NB4 (cell line): Measurements from ENCODE around the gene VEGFA.

Source experiments
- POLR2A ChIP-seq: IDR thresholded peaks from 2 replicates; pipeline ENCODE4 v1.6.1; 2011; ENCODE audit warnings: mild to moderate bottlenecking; ENCODE audit not compliant: insufficient read length; ENCODE audit errors: extremely low read depth
- TF ChIP-seq, protein P1 (sequence below): IDR thresholded peaks from one replicate; pipeline ENCODE4 v1.5.1; 2012; ENCODE audit warnings: low read depth, low read length

GRCh38 chr6:43759136-43759906 lies 10.7 kb upstream of the VEGFA start:
- no peak for TF ChIP-seq POLR2A
- TF ChIP-seq, protein P1, sequence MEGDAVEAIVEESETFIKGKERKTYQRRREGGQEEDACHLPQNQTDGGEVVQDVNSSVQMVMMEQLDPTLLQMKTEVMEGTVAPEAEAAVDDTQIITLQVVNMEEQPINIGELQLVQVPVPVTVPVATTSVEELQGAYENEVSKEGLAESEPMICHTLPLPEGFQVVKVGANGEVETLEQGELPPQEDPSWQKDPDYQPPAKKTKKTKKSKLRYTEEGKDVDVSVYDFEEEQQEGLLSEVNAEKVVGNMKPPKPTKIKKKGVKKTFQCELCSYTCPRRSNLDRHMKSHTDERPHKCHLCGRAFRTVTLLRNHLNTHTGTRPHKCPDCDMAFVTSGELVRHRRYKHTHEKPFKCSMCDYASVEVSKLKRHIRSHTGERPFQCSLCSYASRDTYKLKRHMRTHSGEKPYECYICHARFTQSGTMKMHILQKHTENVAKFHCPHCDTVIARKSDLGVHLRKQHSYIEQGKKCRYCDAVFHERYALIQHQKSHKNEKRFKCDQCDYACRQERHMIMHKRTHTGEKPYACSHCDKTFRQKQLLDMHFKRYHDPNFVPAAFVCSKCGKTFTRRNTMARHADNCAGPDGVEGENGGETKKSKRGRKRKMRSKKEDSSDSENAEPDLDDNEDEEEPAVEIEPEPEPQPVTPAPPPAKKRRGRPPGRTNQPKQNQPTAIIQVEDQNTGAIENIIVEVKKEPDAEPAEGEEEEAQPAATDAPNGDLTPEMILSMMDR: no peak
